ENCODE results near the gene RRAD. TPM values are rescaled to one million over a fixed set of nuclear protein-coding genes. Genes with fewer than 3 reads are reported as not detected.
A peak's percentile ranks its signal among the peaks of the same experiment; 100 is the strongest.

RRAD gene
- total RNA-seq, 2 donors from 2014 or later = 2.1 to 6.5 TPM

DNA sequence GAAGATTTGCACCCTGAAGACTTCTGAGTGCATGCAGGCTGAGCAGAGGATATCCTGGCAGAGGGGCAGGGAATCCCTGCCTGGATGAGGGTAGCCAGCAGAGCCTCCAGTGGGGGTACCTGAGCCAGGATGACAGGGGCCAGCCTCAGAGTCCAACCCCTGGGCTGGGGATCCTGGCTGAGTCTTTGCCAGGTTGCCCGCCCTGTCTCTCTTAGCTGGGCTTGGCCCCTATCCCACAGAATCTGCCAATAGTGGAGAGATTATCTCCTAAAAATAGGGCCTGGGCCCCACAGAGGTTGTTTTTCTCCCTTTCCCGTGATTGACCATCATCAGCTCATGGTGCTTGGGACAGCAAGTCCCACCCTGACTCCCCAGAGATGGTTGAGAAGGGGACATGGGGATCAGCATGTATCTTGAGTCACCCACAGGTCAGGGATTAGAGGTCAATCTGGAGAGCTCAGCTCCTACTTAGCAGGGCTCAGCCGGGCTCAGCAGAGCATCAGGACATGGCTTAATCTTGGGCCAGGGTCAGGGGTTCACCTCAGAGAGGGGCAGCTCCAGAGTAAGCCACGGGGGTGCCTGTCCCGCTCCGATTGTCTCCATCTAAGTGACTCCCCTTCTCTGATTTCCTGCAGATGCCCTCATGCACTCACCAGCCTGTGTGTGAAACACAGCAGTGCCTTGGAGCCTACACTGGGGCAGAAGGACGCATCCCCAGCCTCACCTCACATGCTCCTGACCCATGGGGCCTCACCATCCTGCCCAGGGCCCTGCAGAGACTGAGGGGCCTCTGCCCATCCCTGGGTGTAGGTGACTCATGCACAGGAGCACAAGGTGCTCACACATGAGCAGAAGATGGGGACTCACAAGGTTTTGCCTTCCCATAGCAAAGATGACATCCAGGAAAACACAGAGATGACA is 18.2 kb downstream of the RRAD start:
- H3K4me3 Mint-ChIP-seq = no peak overlapping the region
- no peaks in the 10 kb centered on the region for H3K27me3 Mint-ChIP-seq
- no peaks in the 10 kb centered on the region for H3K36me3 Mint-ChIP-seq (ENCODE audit: low read depth)
- H3K9me3 Mint-ChIP-seq = no peaks in the 10 kb centered on the region
- peak overlapping the region; percentile 74 for H3K27ac Mint-ChIP-seq
- peaks cover 9% of the 10 kb centered on the region for H3K4me1 Mint-ChIP-seq
- ATAC-seq (replicated peaks) = no peak

DNA sequence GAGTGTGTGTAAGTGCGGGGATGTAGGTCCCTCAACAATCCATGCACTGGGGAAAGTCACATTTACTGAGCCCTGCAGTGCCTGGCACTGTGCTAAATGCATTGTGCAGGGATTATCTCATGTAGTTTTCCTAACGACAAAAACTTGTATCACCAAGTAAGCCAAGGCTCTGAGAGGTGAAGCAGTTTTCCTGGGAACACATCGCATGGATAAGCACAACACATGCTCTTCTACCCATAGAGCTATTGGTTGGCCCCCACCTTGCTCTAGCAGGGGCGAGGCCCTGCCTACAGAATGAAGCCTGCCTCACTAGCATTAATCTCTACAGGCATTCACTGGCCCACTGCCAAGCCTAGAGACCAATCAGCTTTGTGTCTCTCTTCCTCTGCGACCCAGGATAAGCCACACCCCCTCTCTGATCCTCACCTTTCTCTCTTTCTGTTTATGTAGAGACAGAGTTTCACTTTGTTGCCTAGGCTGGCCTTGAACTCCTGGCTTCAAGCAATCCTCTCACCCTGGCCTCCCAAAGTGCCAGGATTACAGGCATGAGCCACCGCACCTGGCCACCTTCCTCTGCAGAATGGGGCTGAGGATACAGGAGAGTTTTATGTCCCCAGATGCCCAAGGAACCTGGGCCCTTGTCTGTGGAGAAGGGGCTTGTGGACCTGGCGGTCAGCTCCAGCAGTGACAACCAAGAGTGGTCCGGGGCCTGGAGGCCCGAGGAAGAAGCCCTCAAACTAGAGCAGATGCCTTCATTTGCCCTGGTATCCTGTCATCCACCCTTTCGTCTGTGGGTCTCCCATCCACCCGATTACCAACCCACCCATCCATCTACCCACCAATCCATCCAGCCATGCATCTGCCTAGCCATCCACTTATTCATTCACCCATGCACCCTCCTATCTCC is 19.4 kb downstream of the RRAD start:
- peak; percentile 38 for ATAC-seq (replicated peaks)
- H3K4me3 Mint-ChIP-seq = no peak overlapping the region
- no peaks in the 10 kb centered on the region for H3K36me3 Mint-ChIP-seq (ENCODE audit: low read depth)
- no peaks in the 10 kb centered on the region for H3K27me3 Mint-ChIP-seq
- H3K27ac Mint-ChIP-seq = no peak overlapping the region
- H3K4me1 Mint-ChIP-seq = peaks cover 9% of the 10 kb centered on the region
- no peaks in the 10 kb centered on the region for H3K9me3 Mint-ChIP-seq

DNA sequence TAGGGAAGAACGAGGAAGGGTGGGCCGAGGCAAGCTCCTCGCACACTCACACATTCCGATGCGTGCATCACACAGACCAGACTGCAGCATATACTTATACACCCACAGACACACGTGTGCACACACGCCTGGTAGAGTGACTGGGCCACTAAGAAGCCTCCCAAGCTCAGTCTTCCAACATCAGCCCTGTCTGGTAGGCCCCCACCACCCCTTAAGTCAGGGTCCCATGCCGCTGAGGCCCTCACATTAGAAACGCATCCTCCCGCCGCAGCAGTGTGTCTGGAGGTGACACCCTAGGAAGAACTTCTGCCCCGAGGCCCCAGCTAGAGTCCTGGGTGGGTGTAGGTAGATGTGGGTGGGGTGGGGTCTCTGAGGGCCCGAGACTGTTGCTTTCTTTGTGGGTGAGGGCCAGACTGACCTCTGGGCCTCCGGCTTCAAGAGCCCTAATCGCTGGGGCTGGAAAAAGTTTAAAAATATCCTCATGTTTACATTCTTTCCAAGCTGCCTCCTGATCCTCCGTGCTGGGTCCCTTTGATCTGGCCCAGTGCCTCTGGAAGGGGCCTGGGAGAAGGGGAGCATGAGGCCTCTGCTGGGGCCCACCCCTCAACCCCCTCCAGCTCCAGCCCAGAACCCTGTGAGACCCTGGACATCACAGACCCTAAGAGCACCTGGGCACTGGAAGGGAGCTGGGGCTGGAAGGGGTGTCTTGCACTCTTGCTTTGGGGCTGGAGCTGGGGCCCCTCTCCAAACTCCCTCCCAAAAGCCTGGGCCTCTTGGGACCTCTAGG is 20.3 kb downstream of the RRAD start:
- ATAC-seq (replicated peaks) = no peak
- no peak overlapping the region for H3K27ac Mint-ChIP-seq

DNA sequence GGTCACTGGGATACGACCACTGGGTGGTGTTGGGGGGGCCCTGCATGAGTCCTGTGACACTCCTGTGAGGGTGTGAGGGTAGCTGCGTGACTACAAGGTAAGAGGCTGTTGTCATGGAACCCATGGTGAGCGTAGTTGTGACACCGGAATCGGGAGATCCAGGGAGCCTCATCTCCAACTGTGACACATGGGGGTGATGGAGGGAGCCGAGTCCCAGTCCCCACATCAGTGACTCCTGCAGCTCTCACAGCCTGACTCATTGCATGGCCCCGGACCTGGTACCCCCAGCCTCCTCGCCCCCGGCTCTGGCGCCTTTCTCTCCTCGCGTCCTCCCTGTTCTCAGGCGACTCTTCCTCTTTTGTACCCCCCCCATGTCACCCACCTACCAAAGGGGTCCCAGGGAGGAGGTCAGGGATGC is 20.9 kb downstream of the RRAD start:
- Mint-ChIP-seq H3K4me1 (peaks cover 9% of the 10 kb centered on the region), H3K27ac (no peak overlapping the region), H3K36me3 (ENCODE audit: low read depth) (no peaks in the 10 kb centered on the region), H3K27me3 (no peaks in the 10 kb centered on the region), H3K4me3 (no peak overlapping the region), H3K9me3 (no peaks in the 10 kb centered on the region)
- ATAC-seq (replicated peaks) = no peak

More for the DNA sequence above, 20.3 kb downstream of the RRAD start:
- peaks cover 9% of the 10 kb centered on the region for H3K4me1 Mint-ChIP-seq
- H3K4me3 Mint-ChIP-seq = no peak overlapping the region
- H3K36me3 Mint-ChIP-seq (ENCODE audit: low read depth) = no peaks in the 10 kb centered on the region
- no peaks in the 10 kb centered on the region for H3K9me3 Mint-ChIP-seq
- no peaks in the 10 kb centered on the region for H3K27me3 Mint-ChIP-seq

DNA sequence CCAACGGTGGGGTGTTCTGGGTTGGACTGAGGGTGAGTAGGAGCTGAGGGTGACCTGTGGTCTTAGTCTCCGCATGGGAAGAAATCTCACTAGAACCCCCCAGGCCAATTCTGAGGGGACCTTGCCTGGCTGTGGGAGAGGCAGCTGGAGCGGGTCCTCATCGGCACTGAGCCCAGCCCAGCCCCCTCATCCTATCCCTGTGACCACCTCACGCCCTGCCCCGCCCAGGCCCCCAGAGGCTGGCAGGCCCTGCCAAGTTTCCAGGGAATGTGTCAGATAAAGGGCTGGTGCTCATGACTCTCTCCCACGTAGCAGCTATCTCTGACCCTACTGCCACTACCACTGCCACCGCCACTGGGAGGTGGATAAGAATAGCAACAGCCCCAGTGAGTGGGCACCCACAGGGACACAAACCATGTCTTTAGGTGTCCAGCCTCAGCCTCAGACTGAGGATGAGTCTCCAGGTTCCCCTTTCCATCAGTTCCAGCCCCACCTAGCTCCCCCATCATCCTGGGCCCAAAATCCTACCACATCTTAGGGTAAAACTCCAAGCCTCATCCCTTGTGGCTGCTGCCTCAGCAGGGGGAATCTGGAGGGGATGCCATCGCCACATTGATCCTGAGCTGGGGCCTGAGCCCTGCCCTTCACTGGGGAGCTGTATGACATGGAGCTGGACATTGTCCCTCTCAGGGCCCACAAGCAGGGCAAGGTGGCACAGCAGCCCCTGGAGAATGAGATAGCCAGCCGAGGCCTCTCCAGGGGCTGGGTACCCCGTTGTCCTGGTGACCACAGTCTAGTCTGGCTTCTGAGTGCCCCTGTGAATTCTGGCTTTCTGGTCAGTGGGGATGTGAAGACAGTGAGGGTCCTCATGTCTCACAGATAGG is 21.5 kb downstream of the RRAD start:
- Mint-ChIP-seq H3K9me3 (no peaks in the 10 kb centered on the region), H3K4me1 (peaks cover 9% of the 10 kb centered on the region), H3K4me3 (no peak overlapping the region), H3K27me3 (no peaks in the 10 kb centered on the region), H3K36me3 (ENCODE audit: low read depth) (no peaks in the 10 kb centered on the region), H3K27ac (no peak overlapping the region)
- ATAC-seq (replicated peaks) = no peak

DNA sequence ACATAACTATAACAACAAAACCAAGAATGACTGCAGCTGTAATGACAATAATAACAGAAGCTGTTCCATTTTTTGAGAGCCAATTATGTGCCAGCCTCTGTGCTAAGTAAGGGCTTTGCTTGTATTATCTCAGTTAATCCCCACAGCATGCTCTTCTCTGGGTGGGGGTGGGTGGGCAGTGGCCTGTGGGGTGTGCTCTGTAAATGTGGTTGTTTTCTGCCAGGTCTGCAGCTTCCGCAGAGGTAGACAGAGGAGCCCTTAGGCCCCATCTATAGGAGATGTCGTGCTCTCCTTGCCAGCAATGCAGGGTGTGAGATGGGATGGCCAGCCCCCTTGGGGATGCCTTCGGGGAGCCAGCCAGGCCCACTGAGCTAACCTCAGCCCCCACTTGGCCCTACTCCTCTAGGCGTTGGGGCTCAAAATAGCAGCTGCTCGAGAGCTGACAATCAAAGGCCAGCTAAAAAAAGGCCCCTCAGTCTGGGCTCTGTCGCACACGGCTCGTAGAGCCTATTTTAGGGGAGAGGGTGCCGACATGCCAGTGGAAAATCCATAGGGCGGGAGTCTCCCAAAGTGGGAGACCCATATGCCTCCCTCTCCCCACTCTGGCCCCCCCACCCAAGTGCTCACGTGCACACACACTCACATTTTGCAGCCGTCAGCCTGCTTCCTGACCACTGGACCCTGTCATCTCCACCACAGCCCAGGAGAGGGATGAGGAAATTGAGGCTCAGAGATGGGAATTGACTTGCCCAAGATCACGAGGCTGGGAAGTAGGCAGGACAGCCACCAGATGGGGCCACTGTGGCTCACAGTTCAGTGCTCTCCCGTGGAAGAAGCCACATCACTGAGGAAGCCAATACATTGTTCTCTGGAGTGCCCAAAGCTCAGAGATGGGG is 22.4 kb downstream of the RRAD start:
- no peaks in the 10 kb centered on the region for H3K9me3 Mint-ChIP-seq
- H3K36me3 Mint-ChIP-seq (ENCODE audit: low read depth) = no peaks in the 10 kb centered on the region
- H3K27me3 Mint-ChIP-seq = no peaks in the 10 kb centered on the region
- ATAC-seq (replicated peaks) = no peak
- H3K4me3 Mint-ChIP-seq = no peak overlapping the region
- H3K27ac Mint-ChIP-seq = no peak overlapping the region
- peaks cover 9% of the 10 kb centered on the region for H3K4me1 Mint-ChIP-seq

DNA sequence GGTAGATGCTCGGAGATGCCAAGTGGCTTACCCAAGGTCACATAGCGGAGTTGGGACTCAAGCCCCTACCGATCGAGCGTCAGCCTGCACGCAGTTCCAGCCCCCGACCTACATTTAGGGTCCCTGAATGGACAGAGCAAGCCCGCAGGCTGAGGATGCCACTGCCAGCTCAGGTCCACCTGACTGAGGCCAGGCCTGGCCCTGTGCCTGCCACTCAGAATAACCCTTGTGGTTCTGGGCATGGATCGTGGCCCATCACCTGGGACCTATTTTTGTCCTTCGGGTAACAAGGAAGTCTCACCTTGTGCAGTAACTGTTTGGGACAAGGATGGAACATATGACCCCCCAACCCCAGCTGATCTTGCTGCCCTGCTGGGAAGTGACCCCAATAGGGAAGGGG is 23.7 kb downstream of the RRAD start:
- peaks cover 9% of the 10 kb centered on the region for H3K4me1 Mint-ChIP-seq
- no peaks in the 10 kb centered on the region for H3K27me3 Mint-ChIP-seq
- H3K4me3 Mint-ChIP-seq = no peak overlapping the region
- peak overlapping the region; percentile 72 for H3K27ac Mint-ChIP-seq
- no peak for ATAC-seq (replicated peaks)
- H3K9me3 Mint-ChIP-seq = no peaks in the 10 kb centered on the region
- no peaks in the 10 kb centered on the region for H3K36me3 Mint-ChIP-seq (ENCODE audit: low read depth)

DNA sequence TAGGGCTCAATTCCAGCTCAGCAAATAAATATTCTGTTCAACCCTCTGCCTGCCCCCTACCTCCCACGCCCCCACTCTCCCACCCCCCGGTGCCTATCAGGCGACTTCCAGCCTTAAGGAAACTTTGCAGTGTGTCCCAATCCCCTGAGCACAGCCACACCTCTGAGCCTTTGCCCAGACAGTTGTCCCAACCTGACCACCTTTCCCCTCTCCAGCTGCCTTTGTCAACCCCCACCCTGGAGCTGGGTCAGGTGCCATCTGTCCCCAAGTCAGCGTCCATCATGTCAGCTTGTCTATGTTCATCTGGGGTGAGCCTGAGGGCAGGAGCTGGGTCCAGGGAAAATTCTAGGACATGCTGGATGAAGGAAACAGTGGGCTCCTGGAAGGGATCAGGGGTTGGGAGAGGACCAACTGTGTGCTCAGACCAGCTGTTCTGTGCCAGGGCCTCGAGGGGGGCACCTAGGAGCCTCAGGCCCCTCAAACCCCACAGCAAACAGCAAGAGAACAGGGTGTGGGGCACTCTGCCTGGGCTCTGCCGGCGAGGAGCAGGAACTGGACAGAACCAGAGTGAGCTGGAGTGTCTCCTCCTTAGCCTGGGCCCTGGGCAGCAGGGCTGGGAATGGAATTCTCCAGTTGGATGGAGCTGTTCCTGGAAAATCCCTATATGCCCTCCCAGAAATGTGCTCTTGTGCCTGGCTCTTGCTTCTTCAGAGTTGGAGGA is 24.5 kb downstream of the RRAD start:
- no peak for ATAC-seq (replicated peaks)
- Mint-ChIP-seq H3K36me3 (ENCODE audit: low read depth) (no peaks in the 10 kb centered on the region), H3K27ac (no peak overlapping the region), H3K9me3 (no peaks in the 10 kb centered on the region), H3K27me3 (no peaks in the 10 kb centered on the region), H3K4me1 (peaks cover 1% of the 10 kb centered on the region), H3K4me3 (no peak overlapping the region)

DNA sequence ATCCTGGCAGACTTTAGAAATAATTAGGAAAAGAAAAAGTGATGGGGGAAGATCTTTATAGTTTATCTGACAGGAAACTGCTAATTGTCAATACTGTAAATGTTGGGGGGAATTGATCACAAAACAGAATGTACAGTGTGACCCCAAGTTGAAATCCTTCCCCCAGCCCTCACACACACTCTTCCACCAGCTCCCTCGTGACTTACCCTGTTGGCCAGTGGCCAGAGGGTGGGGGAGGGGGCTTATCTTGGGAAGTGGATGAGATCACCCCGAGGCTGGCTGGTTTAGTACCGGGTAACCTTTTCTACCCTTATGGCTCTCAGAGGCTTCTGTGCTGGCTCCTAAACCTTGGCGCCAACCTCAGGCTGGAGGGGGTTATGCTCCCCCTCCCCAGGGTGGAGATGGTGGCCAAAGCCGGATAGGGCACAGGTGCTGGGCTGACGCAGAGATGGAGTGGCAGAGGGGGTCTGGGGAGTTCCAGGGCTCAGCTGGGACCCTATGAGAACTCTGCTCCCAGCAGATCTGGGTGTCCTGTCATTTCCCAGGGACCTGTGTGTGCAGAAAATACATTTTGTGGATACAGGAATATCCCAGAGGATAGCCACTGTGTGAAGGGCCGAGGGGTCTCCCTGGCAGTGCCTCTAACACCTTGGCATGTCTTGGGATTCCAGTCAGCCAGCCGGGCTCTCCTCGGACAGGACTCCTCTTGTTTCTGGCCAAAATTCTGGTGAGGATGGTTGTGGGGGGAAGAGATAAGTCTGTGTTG is 25.2 kb downstream of the RRAD start:
- H3K27ac Mint-ChIP-seq = no peak overlapping the region
- no peak for ATAC-seq (replicated peaks)
- no peaks in the 10 kb centered on the region for H3K36me3 Mint-ChIP-seq (ENCODE audit: low read depth)
- H3K27me3 Mint-ChIP-seq = no peaks in the 10 kb centered on the region
- H3K4me3 Mint-ChIP-seq = no peak overlapping the region
- H3K4me1 Mint-ChIP-seq = no peaks in the 10 kb centered on the region
- H3K9me3 Mint-ChIP-seq = no peaks in the 10 kb centered on the region

DNA sequence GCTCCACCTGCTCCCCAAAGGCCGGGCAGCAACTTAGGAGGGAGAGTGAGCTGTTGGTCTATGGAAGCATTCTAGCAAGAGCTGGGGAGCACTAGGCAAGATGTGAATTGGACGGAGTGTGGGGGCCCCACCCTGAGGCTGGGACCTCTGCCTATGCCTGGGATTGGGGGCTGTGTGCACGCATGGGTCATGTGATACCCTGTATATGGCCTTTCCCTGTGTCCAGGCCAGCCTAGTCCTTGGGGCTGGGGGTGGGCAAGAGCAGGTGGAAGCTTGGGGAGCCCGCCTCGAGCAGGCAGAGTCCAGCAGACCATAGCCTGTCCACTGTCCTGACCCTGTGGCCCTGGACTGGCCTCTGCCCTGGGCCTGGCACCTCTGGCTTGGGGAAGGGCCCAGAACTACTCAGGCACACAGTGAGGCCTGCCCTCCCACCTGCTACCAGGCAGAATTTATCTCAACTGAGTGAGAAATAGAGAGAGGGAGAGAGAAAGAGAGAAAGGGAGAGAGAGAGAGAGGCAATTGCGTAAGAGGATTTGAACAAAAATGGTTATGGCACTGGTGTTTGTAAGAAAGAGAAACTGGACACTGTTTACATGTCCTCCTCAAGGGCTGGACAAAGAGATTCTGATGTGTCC is 25.9 kb downstream of the RRAD start:
- Mint-ChIP-seq H3K27me3 (no peaks in the 10 kb centered on the region), H3K27ac (peak overlapping the region; percentile 11), H3K4me3 (no peak overlapping the region), H3K36me3 (ENCODE audit: low read depth) (no peaks in the 10 kb centered on the region), H3K4me1 (no peaks in the 10 kb centered on the region), H3K9me3 (no peaks in the 10 kb centered on the region)
- ATAC-seq (replicated peaks) = no peak

DNA sequence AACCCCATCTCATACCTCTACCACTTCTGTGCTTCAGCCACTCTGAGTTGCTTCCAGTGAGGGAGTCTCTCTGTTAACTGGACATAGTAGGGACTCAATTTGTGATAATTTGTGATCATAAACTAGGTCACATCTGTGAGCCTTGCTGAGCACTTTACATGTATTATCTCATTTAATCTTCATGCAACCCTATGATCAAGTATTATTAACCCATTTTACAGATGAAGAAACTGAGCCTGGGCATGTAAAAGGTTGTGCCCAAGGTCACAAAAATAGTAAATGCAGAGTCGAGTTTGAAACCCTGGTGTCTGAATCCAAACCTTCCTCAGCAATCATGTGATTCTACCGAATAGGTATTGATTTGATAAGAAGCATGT is 26.4 kb downstream of the RRAD start:
- no peak for ATAC-seq (replicated peaks)
- Mint-ChIP-seq H3K36me3 (ENCODE audit: low read depth) (no peaks in the 10 kb centered on the region), H3K27me3 (no peaks in the 10 kb centered on the region), H3K9me3 (no peaks in the 10 kb centered on the region), H3K4me1 (no peaks in the 10 kb centered on the region), H3K4me3 (no peak overlapping the region), H3K27ac (peak overlapping the region; percentile 11)

Data from activated T-helper 17 cell treated with anti-CD3 and anti-CD28 coated beads, Interleukin-2, amount 50 U/mL, for 72 hours (primary cell).